Central memory CD4-positive, alpha-beta T cell (primary cell): ENCODE data around the gene PRDM16.

Experiments used
- DNase-seq: peaks from one replicate; pipeline ENCODE4 v3.0.0; 2022

PRDM16 gene

DNA sequence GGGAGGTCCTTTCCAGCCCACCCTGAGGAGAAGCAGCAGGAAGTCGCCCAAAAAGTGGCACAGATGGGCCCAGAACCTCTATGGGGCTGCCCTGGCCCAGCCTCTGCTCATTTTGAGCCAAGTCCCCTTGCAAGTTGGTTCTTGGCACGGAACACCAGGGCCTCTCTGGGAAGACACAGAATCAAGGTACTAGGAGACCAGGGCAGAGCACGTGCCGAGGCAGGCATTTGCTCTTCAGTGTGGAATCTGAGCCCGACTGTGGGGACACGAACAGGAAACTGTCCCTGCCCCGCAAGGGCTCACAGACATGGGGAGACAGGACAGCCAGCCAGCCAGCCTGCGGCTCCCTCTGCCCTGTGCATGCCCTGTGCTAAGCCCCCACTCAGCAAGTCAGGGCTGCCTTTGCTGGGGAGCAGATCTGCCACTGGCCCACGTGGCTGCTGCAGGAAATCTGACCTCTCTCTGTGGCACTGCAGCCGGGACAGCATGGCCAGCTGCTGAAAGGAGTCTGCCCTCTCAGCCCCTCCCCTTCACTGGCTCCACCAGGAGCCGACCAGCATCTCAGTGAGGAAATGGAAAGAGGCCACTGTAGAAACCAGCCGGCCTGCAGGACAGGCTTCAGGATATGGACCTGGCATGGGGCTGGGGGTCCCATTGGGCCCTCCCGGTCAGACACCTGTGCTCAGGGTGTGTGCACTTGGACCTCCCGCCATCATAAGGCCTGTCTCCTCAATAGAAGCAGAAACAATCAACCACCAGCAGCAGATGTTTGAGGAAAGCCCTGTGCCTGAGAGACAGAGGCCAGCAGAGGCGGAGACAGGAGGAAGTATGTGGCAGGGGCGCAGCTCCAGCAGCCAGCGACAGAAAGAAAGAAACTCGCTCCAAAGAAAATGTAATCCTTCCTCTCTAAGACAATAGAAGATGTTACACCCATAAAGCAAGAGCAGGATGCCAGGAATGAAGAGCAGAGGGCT is 389.2 kb downstream of the PRDM16 start:
- DNase-seq, result no peak

DNA sequence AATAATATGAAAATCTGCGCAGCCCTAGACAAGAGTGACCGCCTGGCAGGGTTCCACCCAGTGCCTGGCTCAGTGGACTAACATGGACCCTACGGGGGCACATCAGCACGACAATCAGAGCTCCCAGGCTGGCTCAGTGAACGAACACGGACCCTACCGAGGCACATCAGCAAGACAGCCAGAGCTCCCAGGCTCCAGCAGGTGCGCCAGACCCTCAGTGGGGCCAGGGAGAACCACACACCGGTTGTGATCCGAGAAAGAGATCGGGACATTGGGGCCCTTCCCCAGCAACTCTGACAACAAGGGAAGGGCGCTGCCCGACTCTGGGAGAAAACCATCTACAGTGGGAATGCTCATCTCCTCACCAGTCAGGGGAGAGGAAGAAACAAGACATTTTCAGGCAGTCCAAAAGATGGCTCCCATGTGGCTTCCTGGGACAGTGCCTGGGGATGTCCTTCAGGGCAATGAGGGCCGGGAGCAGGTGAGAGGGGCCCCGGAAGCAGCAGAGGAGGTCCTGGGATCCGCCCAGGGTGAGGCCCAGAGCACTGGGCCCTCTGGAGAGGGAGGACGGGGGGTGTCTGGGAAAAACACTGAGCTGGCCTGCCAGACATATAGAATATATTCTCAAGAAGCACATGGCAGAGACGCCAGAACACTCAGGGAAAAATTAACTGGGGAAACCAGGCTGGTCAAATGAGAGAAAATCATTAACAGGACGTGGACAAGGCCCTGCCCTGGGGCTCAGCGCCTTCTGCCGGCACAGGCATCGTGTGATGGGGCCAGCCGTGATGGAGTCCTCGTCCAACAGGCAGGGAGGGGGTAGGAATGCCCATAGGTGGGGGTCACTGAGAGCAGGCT is 390.3 kb downstream of the PRDM16 start:
- DNase-seq, result no peak

GRCh38 chr1:3459940-3460671 is 391.1 kb downstream of the PRDM16 start:
- DNase-seq, result no peak

GRCh38 chr1:3460672-3461131 is 391.7 kb downstream of the PRDM16 start:
- DNase-seq, result no peak

- DNase-seq, result no peak
Observed at GRCh38 chr1:3461238-3461933, 392.4 kb downstream of the PRDM16 start.

DNA sequence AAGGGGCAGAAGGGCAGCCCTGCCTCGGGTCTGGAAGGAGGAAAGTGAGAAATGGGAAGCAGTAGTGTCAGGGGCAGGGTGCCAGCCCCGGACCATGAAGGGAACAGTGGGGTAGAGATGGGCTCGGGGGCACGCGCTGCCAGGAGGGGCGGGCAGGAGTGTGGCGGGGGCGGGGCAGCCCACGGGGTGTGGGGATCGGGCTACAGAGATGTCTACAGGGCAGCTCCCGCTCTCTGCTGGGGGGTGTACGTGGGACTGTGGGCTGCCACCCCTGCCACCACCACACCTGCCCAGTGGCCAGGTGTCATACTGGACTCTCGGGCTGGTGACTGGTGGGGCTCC is 392.9 kb downstream of the PRDM16 start:
- DNase-seq, result no peak

GRCh38 chr1:3462356-3463012 is 393.5 kb downstream of the PRDM16 start:
- DNase-seq, result no peak

- DNase-seq, result no peak
Observed at GRCh38 chr1:3463013-3463385, 394.0 kb downstream of the PRDM16 start.

GRCh38 chr1:3463408-3463863 is 394.4 kb downstream of the PRDM16 start:
- DNase-seq, result no peak

DNA sequence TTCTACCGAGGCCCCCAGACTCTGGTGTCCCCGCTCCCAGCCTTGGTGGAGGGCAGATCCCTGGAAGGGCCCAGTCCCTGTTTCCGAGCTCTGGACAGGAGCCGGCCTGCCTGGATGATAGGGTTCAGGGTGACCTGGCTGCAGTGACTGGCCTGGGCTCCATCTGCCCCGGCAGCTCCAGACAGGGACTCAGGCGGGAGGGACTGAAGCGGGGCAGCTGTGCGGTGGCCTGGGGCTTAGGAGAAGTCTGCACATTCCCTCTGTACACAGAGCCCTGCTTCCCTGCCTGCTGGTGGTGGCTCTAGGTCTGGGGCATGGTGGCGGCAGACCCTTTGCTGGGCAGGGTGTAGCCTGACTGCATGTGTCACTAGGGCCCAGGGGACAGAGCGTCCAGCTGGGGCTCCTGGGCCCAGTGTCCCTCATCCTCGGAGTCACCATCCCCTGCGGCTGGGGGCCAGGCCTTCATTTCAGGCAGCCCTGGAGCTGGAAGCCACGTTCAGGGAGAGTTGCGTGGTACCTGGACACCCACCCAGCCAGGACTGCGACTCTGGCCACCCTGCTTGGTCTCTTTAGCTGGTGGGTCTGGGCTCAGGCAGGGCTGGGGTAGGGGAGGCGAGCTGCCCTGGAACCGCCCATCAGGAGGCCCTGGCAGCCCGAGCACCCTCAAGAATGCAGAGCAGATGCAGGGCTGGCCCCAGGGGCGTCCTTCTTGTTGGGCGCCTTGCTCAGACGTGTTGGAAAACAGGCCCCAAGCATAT is 395.1 kb downstream of the PRDM16 start:
- DNase-seq, result no peak

GRCh38 chr1:3464649-3465025 is 395.6 kb downstream of the PRDM16 start:
- DNase-seq, result no peak

- no peak for DNase-seq
Observed at GRCh38 chr1:3465091-3465934, 396.3 kb downstream of the PRDM16 start.

DNA sequence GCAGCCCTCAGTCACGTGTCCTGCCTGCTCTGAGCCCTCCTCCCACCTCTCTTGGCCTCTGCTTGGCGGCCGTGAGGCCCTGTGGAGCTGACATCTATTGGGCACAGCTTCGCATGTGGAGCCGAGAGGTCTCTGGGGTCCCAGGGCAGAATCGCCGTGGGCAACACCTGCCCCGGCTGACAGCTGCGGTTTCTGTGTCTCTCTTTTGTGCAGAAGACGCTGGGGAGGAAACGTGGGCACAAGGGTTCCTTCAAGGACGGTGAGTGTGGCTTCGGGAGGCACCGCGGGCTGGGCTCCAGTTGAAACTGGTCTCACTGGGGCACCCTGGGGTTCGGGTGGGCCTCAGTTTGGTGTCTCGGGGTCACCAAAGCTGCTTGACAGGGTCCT is 396.9 kb downstream of the PRDM16 start:
- DNase-seq, result no peak

GRCh38 chr1:3466366-3467075 is 397.5 kb downstream of the PRDM16 start:
- DNase-seq, result no peak

- no peak for DNase-seq
Observed at GRCh38 chr1:3467096-3468036, 398.4 kb downstream of the PRDM16 start.

- DNase-seq, result no peak
Observed at GRCh38 chr1:3468236-3469103, 399.5 kb downstream of the PRDM16 start.
